A673 (cell line): ENCODE results near the gene FCMR.

Experiments
- CTCF ChIP-seq: fragments of 300-800, 200-600 bp; sonication (generic); conservative IDR thresholded peaks from 2 replicates; pipeline ENCODE4 v1.5.1; 2017; ENCODE audit warnings: low read depth, mild to moderate bottlenecking, antibody characterized with exemption, low read length, moderate library complexity, mixed read lengths
- EZH2 ChIP-seq: fragments of 200-600 bp; sonication (generic); IDR thresholded peaks from 2 replicates; pipeline ENCODE4 v1.6.1; 2017; ENCODE audit warnings: borderline replicate concordance, low read depth, mild to moderate bottlenecking, mixed read lengths, antibody characterized with exemption, low read length; ENCODE audit not compliant: poor library complexity, severe bottlenecking

GRCh38 chr1:206970446-206970845 is 48.7 kb upstream of the FCMR start, which contains the start of gene FCAMR:
- no peak for TF ChIP-seq CTCF
- TF ChIP-seq EZH2, result no peak
